Activated CD4-positive, alpha-beta T cell treated with anti-CD3 and anti-CD28 coated beads, Interleukin-2, amount 10 ng/mL, durations not matched to agents 7 days and 5 days (primary cell): ENCODE measurements around the gene KIF25. TPM values are rescaled to one million over a fixed set of nuclear protein-coding genes. Genes with fewer than 3 reads are reported as not detected.
"Not testable (repeated sequence)": the region's sequence is repeated elsewhere in the genome, so short reads cannot be mapped to it uniquely, and the experiment has no call there.

Source experiments
- CTCF ChIA-PET: fragments of 350-600 bp; sonication (Branson Sonifier 250); formaldehyde crosslinking; loops from one replicate; lab custom pipeline; 2021; ENCODE audit warnings: antibody characterized with exemption; lab: Charles Lee
- POLR2A ChIA-PET: fragments of 350-600 bp; sonication (Branson Sonifier 250); formaldehyde crosslinking; loops from one replicate; lab custom pipeline; 2021; ENCODE audit warnings: antibody characterized with exemption; lab: Charles Lee
- DNase-seq: peaks from one replicate; pipeline ENCODE4 v3.0.0-alpha.2; 2020
- H3K27ac Mint-ChIP-seq: one replicate; pipeline ENCODE4 v1.8.0; 2021; ENCODE audit warnings: mild to moderate bottlenecking, moderate library complexity, mixed read lengths
- H3K27me3 Mint-ChIP-seq: one replicate; pipeline ENCODE4 v1.8.0; 2021; ENCODE audit warnings: mixed read lengths
- H3K36me3 Mint-ChIP-seq: one replicate; pipeline ENCODE4 v1.8.0; 2021; ENCODE audit warnings: low read depth, mixed read lengths
- H3K4me1 Mint-ChIP-seq: one replicate; pipeline ENCODE4 v1.8.0; 2021; ENCODE audit warnings: mixed read lengths
- H3K4me3 Mint-ChIP-seq: one replicate; pipeline ENCODE4 v1.8.0; 2021; ENCODE audit warnings: mild to moderate bottlenecking, moderate library complexity, mixed read lengths
- H3K9me3 Mint-ChIP-seq: one replicate; pipeline ENCODE4 v1.8.0; 2021; ENCODE audit warnings: mixed read lengths
- total RNA-seq, 2 experiments: library from RNA; stranded (reverse); gene quantifications; one replicate each; pipeline ENCODE4 v1.2.3, GENCODE V29; 2021

KIF25 gene
- total RNA-seq, 2 experiments from 2014 or later = not detected

DNA sequence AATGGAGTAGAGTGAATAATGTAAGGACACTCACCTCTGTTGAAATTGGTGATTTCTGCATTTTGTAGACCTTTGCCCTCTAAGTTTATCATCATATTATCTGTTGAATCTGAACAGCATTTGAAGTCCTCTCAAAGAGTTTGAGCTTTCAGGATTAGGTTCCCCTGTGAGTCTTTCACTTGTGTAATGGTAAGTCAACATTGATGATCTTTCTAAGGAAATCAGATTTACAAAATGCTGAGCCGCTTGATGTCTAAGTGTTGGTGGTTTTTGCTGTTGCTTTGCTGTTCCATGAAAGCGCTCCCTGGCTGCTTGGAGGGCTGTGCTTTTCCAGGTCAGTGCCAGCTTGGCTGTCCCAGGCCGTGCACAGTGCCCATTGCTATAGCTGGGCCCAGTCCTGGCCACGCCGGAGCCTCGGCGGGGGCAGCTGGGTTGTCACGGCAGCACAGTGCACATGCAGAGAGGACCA is 33.8 kb upstream of the KIF25 start:
- Mint-ChIP-seq H3K27me3 (no peaks in the 10 kb centered on the region), H3K9me3 (no peaks in the 10 kb centered on the region), H3K27ac (no peak overlapping the region), H3K36me3 (no peaks in the 10 kb centered on the region), H3K4me1 (no peaks in the 10 kb centered on the region), H3K4me3 (no peak overlapping the region)
- ChIA-PET CTCF (no interaction called here), POLR2A (no interaction called here)
- DNase-seq = no peak

- no peak for DNase-seq
- Mint-ChIP-seq H3K27ac (no peak overlapping the region), H3K27me3 (no peaks in the 10 kb centered on the region), H3K4me3 (no peak overlapping the region), H3K4me1 (no peaks in the 10 kb centered on the region), H3K36me3 (no peaks in the 10 kb centered on the region), H3K9me3 (no peaks in the 10 kb centered on the region)
- CTCF ChIA-PET = no interaction called here
- POLR2A ChIA-PET = no interaction called here
Observed at GRCh38 chr6:167965592-167966539, 31.6 kb upstream of the KIF25 start.

DNA sequence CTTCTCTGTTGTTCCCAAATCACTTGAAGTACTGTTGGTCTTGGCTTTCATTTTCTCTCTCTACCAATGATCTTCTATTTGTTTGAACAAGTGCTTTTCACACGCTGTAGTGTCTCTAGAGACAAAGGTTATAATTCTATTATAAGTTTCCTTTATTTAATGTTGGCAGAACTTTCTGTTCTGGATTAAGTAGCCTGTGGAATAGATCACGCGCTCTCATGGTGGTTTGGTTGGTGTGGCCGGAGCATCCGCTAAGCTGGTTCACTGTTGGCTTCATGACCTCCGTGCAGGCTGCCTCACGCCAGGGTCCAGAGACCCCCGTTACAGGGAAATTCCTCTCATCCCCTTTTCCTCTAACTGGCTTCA is 30.9 kb upstream of the KIF25 start:
- ChIA-PET POLR2A (no interaction called here), CTCF (no interaction called here)
- Mint-ChIP-seq H3K4me1 (no peaks in the 10 kb centered on the region), H3K36me3 (no peaks in the 10 kb centered on the region), H3K27ac (no peak overlapping the region), H3K4me3 (no peak overlapping the region), H3K9me3 (no peaks in the 10 kb centered on the region), H3K27me3 (no peaks in the 10 kb centered on the region)
- DNase-seq = no peak

DNA sequence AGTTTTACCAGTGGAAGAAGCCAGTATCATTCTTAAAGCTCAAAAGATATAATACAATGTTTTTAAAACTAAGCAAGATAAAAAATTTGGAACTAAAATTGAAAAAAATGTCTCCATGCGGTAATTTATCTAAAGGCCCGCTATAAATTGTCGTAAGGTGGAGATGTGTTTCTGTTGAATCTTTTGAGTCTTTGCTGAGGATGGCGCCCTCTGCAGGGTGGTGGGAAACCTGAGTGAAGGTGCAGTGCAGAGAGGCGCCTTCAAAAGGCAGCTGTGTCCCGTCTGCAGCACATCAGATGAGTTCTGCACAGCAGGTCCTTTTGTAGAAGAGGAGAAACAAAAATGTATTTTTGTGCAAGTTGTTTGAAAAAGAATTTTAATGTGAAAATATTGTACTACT is 29.4 kb upstream of the KIF25 start:
- no peaks in the 10 kb centered on the region for H3K4me1 Mint-ChIP-seq
- peak; percentile 27 for DNase-seq
- H3K36me3 Mint-ChIP-seq = no peaks in the 10 kb centered on the region
- H3K27ac Mint-ChIP-seq = no peak overlapping the region
- CTCF ChIA-PET = no interaction called here
- H3K4me3 Mint-ChIP-seq = no peak overlapping the region
- no peaks in the 10 kb centered on the region for H3K9me3 Mint-ChIP-seq
- POLR2A ChIA-PET = no interaction called here
- H3K27me3 Mint-ChIP-seq = no peaks in the 10 kb centered on the region

DNA sequence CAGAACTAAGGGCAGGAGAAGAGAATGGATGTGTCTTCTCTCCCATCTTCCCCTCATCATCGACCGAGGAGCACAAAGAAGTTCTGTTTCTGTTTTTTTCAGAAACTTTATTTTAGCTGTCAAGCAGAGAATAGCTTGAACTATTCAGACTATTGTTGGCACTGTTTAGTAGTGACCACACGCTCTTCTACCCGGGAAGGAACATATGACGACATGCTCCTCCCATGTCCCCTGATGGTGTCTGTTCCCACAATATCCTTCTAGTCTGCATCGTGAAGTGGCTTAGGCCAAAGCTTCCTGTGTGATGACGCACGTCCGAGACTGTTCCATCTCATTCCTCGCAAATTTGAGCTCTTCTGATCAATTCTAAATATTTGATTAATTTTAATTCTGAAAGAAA is 27.2 kb upstream of the KIF25 start:
- DNase-seq = no peak
- CTCF ChIA-PET = no interaction called here
- no peaks in the 10 kb centered on the region for H3K36me3 Mint-ChIP-seq
- H3K9me3 Mint-ChIP-seq = no peaks in the 10 kb centered on the region
- POLR2A ChIA-PET = no interaction called here
- no peak overlapping the region for H3K27ac Mint-ChIP-seq
- H3K4me3 Mint-ChIP-seq = no peak overlapping the region
- no peaks in the 10 kb centered on the region for H3K27me3 Mint-ChIP-seq
- no peaks in the 10 kb centered on the region for H3K4me1 Mint-ChIP-seq

- H3K4me1 Mint-ChIP-seq = no peaks in the 10 kb centered on the region
- no peak for DNase-seq
- H3K4me3 Mint-ChIP-seq = no peak overlapping the region
- CTCF ChIA-PET = no interaction called here
- no peak overlapping the region for H3K27ac Mint-ChIP-seq
- POLR2A ChIA-PET = no interaction called here
- no peaks in the 10 kb centered on the region for H3K36me3 Mint-ChIP-seq
- no peaks in the 10 kb centered on the region for H3K27me3 Mint-ChIP-seq
- H3K9me3 Mint-ChIP-seq = no peaks in the 10 kb centered on the region
Observed at GRCh38 chr6:167972193-167972592, 25.3 kb upstream of the KIF25 start.

DNA sequence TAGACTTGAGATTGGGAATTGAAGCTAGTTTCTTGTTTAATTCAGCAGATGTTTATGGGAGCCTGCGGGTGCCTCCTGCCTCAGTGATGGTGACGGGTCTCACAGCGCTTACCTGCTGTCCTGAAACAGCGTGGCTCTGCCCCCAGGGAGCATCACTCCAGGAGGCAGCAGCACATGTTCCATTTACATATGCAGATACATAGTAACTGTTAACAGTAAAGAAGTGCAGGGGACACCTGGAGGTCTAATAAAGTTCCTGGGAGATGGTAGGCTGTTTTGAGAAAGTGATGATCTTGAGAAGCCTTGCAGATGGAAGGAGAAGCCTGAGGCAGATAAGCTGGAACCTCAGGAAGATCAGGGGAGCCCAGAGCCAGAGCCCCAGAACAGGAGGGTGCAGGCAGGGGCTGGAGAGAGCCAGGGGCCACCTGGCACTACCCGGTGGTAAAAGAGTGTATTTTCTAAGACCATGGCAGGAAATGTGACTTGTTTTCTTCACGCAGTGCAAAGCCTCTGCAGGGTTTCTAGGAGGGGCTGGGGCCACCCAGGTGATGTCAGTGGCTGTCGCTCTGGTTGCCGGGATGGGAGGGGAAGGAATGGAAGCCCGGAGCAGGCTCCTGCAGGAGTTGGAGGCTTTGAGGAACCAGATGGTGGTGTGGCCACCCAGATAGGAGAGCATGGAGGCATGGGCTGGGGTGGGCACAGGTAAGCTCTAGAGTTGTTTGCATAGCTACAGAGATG is 24.2 kb upstream of the KIF25 start:
- no peak for DNase-seq
- Mint-ChIP-seq H3K9me3 (no peaks in the 10 kb centered on the region), H3K4me3 (no peak overlapping the region), H3K4me1 (no peaks in the 10 kb centered on the region), H3K27ac (no peak overlapping the region), H3K36me3 (no peaks in the 10 kb centered on the region), H3K27me3 (no peaks in the 10 kb centered on the region)
- ChIA-PET POLR2A (no interaction called here), CTCF (no interaction called here)

DNA sequence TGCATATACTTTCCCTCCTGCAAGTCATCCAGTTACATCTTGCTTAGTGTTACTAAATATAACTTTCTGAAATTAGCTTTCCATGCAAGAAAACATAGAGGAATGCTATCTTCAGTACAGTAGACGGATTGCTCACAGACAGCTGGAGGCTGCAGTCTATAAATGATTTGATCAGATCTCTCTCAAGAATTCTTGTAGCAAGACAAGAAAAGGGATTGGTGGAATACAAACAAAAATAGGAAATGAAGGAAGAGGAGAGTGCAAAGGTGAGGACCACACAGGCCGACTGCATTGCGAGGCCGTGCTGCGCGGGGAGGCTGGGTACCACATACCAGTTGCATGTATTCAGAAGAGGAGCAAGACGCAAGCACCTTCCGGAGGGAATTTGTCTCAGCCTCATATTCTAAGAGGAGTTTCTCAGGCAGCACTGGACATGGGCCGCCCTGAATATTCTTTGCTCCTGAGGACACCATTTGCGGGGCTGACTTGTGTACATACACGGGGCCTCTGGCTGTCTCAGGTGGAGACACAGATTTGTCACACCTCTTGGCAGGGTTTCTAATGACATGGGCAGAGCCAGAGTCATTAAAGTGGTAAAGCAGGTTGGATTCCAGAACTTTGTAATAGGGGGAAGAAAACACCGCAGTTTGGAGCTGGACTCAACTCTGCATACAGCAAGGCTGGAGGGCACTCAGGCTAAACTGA is 22.7 kb upstream of the KIF25 start:
- CTCF ChIA-PET = no interaction called here
- Mint-ChIP-seq H3K36me3 (no peaks in the 10 kb centered on the region), H3K9me3 (no peaks in the 10 kb centered on the region), H3K27me3 (no peaks in the 10 kb centered on the region), H3K4me3 (no peak overlapping the region), H3K27ac (no peak overlapping the region), H3K4me1 (no peaks in the 10 kb centered on the region)
- no peak for DNase-seq
- POLR2A ChIA-PET = no interaction called here

- no peaks in the 10 kb centered on the region for H3K9me3 Mint-ChIP-seq
- H3K27me3 Mint-ChIP-seq = no peaks in the 10 kb centered on the region
- H3K36me3 Mint-ChIP-seq = no peaks in the 10 kb centered on the region
- no peaks in the 10 kb centered on the region for H3K4me1 Mint-ChIP-seq
- H3K4me3 Mint-ChIP-seq = no peak overlapping the region
- ChIA-PET CTCF (no interaction called here), POLR2A (no interaction called here)
- no peak for DNase-seq
- no peak overlapping the region for H3K27ac Mint-ChIP-seq
Observed at GRCh38 chr6:167975458-167975857, 22.0 kb upstream of the KIF25 start.

- H3K4me3 Mint-ChIP-seq, H3K4me1 Mint-ChIP-seq, DNase-seq, CTCF ChIA-PET, H3K27ac Mint-ChIP-seq, POLR2A ChIA-PET, H3K9me3 Mint-ChIP-seq, H3K27me3 Mint-ChIP-seq, H3K36me3 Mint-ChIP-seq: not testable (repeated sequence)
Observed at GRCh38 chr6:167976116-167976657, 21.3 kb upstream of the KIF25 start.

DNA sequence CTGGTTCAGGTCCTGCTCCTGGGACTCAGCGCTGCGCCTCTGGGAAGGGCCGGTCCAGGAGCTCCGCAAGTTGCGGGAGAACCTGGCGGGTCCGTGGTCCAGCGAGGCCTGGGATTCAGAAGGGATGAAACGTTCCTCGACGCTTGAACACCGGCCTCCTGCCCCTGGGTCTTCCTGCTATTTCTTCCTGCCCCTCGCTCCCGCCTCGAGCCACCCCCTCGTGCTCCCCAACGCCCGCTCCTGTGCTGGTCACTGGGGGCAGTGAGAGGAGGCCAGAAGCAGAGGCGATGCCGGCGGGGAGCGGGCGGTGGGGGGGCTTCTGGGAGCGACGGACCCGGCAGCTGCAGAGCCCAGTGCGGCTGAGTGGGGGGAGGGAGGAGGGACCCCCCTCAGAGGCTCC is 20.8 kb upstream of the KIF25 start:
- ChIA-PET POLR2A (no interaction called here), CTCF (no interaction called here)
- H3K36me3 Mint-ChIP-seq = no peaks in the 10 kb centered on the region
- H3K27me3 Mint-ChIP-seq = no peaks in the 10 kb centered on the region
- no peak for DNase-seq
- no peaks in the 10 kb centered on the region for H3K4me1 Mint-ChIP-seq
- no peak overlapping the region for H3K4me3 Mint-ChIP-seq
- H3K27ac Mint-ChIP-seq = no peak overlapping the region
- H3K9me3 Mint-ChIP-seq = no peaks in the 10 kb centered on the region

DNA sequence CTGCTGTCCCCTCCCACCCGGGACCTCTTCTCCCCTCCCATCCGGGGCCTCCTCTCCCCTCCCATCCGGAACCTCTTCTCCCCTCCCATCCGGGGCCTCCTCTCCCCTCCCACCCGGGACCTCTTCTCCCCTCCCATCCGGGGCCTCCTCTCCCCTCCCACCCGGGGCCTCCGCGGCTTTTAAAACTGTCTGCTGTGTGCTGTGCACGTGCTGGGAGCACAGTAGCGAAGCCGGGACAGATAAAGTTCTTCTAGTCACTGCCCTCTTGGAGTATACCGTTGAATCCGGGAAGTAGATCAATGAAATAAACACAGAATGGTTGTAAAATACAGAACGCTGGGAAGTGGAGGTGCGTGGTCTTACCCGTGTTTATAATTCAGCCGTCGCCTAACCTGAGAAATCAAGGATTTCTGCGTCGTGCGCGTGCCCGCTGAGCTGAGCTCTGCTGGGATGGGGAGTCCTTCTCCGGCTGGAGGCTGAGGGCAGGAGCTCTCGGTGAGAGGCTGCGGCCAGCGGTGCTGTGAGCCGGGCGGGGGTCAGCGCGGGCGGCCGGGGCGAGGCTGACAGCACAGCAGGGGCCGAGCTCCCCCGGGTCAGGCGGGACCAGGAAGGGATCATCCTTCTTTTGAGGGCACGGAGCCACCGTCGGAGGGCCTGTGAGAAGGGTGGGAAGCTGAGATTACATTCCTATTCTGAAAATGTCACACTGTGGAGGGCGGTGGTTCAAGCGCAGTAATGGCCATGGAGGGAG is 19.6 kb upstream of the KIF25 start:
- H3K36me3 Mint-ChIP-seq = no peaks in the 10 kb centered on the region
- H3K4me1 Mint-ChIP-seq = no peaks in the 10 kb centered on the region
- H3K9me3 Mint-ChIP-seq = no peaks in the 10 kb centered on the region
- ChIA-PET CTCF (no interaction called here), POLR2A (no interaction called here)
- no peak overlapping the region for H3K27ac Mint-ChIP-seq
- no peak overlapping the region for H3K4me3 Mint-ChIP-seq
- no peak for DNase-seq
- H3K27me3 Mint-ChIP-seq = no peaks in the 10 kb centered on the region
